ENCODE measurements around the gene SLC27A3. TPM values are rescaled to one million over a fixed set of nuclear protein-coding genes. Genes with fewer than 3 reads are reported as not detected.
A peak's percentile ranks its signal among the peaks of the same experiment; 100 is the strongest.

SLC27A3 gene
- total RNA-seq, 1 experiment from 2014 or later: 14.4 TPM

- Histone ChIP-seq H3F3A (ENCODE audit: insufficient read depth, low read depth) (peaks cover 12% of the 10 kb centered on the region; the same call in 1 of the 2 replicates), H3K36me3 (ENCODE audit: low read depth) (no peaks in the 10 kb centered on the region), H3K4me1 (replicated peaks; ENCODE audit: insufficient read depth) (peaks cover 15% of the 10 kb centered on the region), H3K4me3 (no peak overlapping the region), H3K9me2 (ENCODE audit: insufficient read depth) (no peaks in the 10 kb centered on the region), H3K4me2 (no peak overlapping the region), H3K79me2 (ENCODE audit: low read depth) (no peaks in the 10 kb centered on the region), H4K20me1 (ENCODE audit: insufficient read depth) (no peaks in the 10 kb centered on the region), H3K9me3 (ENCODE audit: insufficient read depth, low read depth) (no peaks in the 10 kb centered on the region), H3K27me3 (ENCODE audit: insufficient read depth, low read depth) (no peaks in the 10 kb centered on the region), H2AFZ (no peak overlapping the region), H3K27ac (no peak overlapping the region)
- no peak for DNase-seq
- CTCF ChIA-PET: no interaction called here
- BruUV-seq (replicated peaks): no TSS peak
- POLR2A ChIA-PET (ENCODE audit: unreplicated experiment): no interaction called here
- TF ChIP-seq, protein P1, sequence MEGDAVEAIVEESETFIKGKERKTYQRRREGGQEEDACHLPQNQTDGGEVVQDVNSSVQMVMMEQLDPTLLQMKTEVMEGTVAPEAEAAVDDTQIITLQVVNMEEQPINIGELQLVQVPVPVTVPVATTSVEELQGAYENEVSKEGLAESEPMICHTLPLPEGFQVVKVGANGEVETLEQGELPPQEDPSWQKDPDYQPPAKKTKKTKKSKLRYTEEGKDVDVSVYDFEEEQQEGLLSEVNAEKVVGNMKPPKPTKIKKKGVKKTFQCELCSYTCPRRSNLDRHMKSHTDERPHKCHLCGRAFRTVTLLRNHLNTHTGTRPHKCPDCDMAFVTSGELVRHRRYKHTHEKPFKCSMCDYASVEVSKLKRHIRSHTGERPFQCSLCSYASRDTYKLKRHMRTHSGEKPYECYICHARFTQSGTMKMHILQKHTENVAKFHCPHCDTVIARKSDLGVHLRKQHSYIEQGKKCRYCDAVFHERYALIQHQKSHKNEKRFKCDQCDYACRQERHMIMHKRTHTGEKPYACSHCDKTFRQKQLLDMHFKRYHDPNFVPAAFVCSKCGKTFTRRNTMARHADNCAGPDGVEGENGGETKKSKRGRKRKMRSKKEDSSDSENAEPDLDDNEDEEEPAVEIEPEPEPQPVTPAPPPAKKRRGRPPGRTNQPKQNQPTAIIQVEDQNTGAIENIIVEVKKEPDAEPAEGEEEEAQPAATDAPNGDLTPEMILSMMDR (conservative IDR thresholded peaks at IDR 0.05): no peak
- TF ChIP-seq EZH2 (IDR thresholded peaks at IDR 0.05; ENCODE audit: low read depth): no peak
- intact Hi-C loops (cut with micrococcal nuclease; ENCODE audit: unreplicated experiment): loop anchor here (5.0 kb wide), 1 partner anchor 477 kb away; the partner anchor contains the start of gene HAX1
These were observed 20.2 kb downstream of the SLC27A3 start for GRCh38 chr1:153795330-153795837.

DNA sequence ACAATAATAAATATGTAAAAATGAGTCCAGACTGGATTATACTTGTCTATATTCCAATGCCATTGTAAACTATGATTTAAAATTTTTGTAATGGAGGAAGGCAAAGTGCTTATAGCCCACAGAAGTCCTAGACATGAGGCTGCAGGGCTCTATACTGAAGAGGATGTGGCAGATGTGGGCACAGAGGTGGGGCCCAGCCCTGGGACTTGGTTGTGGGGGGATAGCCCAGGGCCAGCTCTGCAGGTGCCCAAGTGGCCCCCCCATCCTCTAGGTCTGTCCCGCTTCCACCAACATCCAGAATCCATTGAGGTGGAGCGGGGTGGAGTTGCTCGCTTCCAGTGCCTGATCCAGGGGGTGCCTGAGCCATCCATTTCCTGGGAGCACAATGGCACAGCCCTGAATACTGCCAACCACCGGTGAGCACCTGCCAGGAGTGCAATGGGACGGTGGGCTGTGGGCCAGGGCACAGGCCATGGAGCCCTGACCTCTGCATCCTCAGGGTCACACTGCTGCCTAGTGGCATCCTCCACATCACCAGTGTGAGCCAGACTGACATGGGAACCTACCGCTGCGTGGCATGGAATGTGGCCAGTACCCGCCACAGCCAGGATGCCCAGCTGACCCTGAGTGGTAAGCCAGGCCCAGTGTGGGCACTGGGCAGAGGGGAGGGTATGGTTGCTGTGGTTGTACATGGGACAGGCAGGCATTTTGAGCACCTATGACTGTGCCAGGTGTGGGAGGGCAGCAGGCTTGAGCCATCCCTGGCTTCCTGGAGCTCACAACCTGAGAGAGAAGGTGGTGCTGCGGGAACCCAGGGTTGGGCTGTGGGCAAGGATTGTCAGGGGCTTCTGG is 21.0 kb downstream of the SLC27A3 start:
- Histone ChIP-seq H4K20me1 (ENCODE audit: insufficient read depth) (no peaks in the 10 kb centered on the region), H3K9me2 (ENCODE audit: insufficient read depth) (no peaks in the 10 kb centered on the region), H3K9me3 (ENCODE audit: insufficient read depth, low read depth) (no peaks in the 10 kb centered on the region), H3K4me1 (replicated peaks; ENCODE audit: insufficient read depth) (peaks cover 8% of the 10 kb centered on the region), H3K27ac (no peak overlapping the region), H3K36me3 (ENCODE audit: low read depth) (no peaks in the 10 kb centered on the region), H3K27me3 (ENCODE audit: insufficient read depth, low read depth) (no peaks in the 10 kb centered on the region), H3K4me3 (no peak overlapping the region), H2AFZ (no peak overlapping the region), H3F3A (ENCODE audit: insufficient read depth, low read depth) (peaks cover 6% of the 10 kb centered on the region; the same call in 1 of the 2 replicates), H3K4me2 (no peak overlapping the region), H3K79me2 (ENCODE audit: low read depth) (no peaks in the 10 kb centered on the region)
- no peak for DNase-seq
- intact Hi-C loops (cut with micrococcal nuclease; ENCODE audit: unreplicated experiment): loop anchor here (5.0 kb wide), 1 partner anchor 476 kb away; the partner anchor contains the start of gene HAX1
- CTCF ChIA-PET: interaction anchor here (0.5 kb wide), 1 partner anchor 80 kb away, joined by 5 read pairs; no protein-coding TSS in a partner anchor
- no TSS peak for BruUV-seq (replicated peaks)
- TF ChIP-seq, protein P1 (conservative IDR thresholded peaks at IDR 0.05): no peak
- TF ChIP-seq EZH2 (IDR thresholded peaks at IDR 0.05; ENCODE audit: low read depth): no peak
- POLR2A ChIA-PET (ENCODE audit: unreplicated experiment): no interaction called here

DNA sequence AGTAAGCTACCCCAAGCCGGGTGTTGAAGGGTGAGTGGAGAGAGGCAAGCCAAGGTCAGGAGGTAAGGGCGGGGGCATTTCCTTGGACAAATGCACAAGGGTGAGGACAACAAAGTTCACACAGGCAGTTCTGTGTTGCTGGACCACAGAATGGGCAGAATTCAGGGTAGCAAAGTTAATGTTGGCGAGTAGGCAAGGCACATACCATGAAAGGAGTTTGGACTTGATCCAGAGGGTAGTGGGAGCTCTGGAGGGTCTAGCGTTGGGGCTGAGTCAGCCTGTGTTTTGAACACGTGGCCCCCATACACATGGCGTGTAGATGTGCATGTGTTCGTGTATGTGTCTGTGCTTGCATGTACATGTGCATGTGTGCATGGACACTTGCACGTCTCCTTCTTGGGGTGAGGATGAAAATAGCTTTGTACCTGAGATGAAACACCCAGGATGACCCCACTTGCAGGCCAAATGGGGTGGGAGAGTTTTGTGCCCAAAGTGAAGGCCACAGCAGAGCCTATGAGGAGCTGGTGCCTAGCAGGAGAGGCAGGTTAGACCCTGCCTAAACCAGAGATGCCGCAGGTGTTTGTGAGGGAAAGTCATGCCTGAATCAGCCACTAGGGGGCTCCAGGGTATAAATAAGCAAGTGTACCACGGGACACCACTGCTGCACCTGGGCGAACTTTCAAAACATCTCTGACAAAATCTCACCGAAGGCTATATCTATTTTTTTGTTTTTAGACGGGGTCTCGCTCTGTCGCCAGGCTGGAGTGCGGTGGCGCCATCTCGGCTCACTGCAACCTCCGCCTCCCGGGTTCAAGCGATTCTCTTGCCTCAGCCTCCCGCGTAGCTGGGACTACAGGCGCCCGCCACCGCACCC is 21.8 kb downstream of the SLC27A3 start:
- BruUV-seq (replicated peaks): no TSS peak
- no peaks in the 10 kb centered on the region; the same call in 1 of the 2 replicates for H3F3A ChIP-seq (ENCODE audit: insufficient read depth, low read depth)
- TF ChIP-seq, protein P1 (conservative IDR thresholded peaks at IDR 0.05): peak; percentile 93
- no peak for TF ChIP-seq EZH2 (IDR thresholded peaks at IDR 0.05; ENCODE audit: low read depth)
- peak; percentile 48 to 73 for DNase-seq
- H3K4me1 ChIP-seq (replicated peaks; ENCODE audit: insufficient read depth): no peaks in the 10 kb centered on the region; the same call in 1 of the 2 replicates
- no peak overlapping the region for H3K27ac ChIP-seq
- POLR2A ChIA-PET (ENCODE audit: unreplicated experiment): no interaction called here
- H3K27me3 ChIP-seq (ENCODE audit: insufficient read depth, low read depth): no peaks in the 10 kb centered on the region
- no peak overlapping the region for H2AFZ ChIP-seq
- H3K9me3 ChIP-seq (ENCODE audit: insufficient read depth, low read depth): no peaks in the 10 kb centered on the region
- CTCF ChIA-PET: interaction anchor here (0.6 to 1.1 kb wide), 3 partner anchors 75 to 189 kb away, joined by 3 to 6 read pairs (median 3); partner anchors contain the start of gene RAB13
- no peaks in the 10 kb centered on the region for H3K36me3 ChIP-seq (ENCODE audit: low read depth)
- intact Hi-C loops (cut with micrococcal nuclease; ENCODE audit: unreplicated experiment): loop anchor here (1.0 to 5.0 kb wide), 3 partner anchors 149 to 475 kb away; partner anchors contain the start of genes DENND4B, HAX1 and RAB13
- peak overlapping the region; percentile 44 for H3K4me2 ChIP-seq
- no peaks in the 10 kb centered on the region for H3K9me2 ChIP-seq (ENCODE audit: insufficient read depth)
- no peaks in the 10 kb centered on the region for H4K20me1 ChIP-seq (ENCODE audit: insufficient read depth)
- H3K4me3 ChIP-seq: no peak overlapping the region
- H3K79me2 ChIP-seq (ENCODE audit: low read depth): no peaks in the 10 kb centered on the region
